GM12878 (cell line): ENCODE data around the gene LRRC26. TPM values are rescaled to one million over a fixed set of nuclear protein-coding genes. Genes with fewer than 3 reads are reported as not detected.

ENCODE experiments used
- ASH2L ChIP-seq: fragments of 300-600, 200-600 bp; sonication (generic); IDR thresholded peaks from 2 replicates; pipeline ENCODE4 v1.6.1; 2017; ENCODE audit warnings: low read depth, mild to moderate bottlenecking, borderline replicate concordance
- BCL11A ChIP-seq: IDR thresholded peaks from 2 replicates; pipeline ENCODE4 v1.6.1; 2011; ENCODE audit warnings: low read depth, low read length
- CEBPB ChIP-seq, 2 experiments: fragments of 150-350 bp in 1 of 2; IDR thresholded peaks; 2 replicates each; pipeline ENCODE4 v1.6.1; 2012 to 2014; ENCODE audit warnings: low read depth in 2 of 2, low read length in 2 of 2, borderline replicate concordance in 1 of 2, inconsistent platforms in 1 of 2
- DPF2 ChIP-seq: fragments of 450-650 bp; IDR thresholded peaks from 2 replicates; pipeline ENCODE4 v1.6.1; 2017; ENCODE audit warnings: mild to moderate bottlenecking
- ESRRA ChIP-seq: IDR thresholded peaks from 2 replicates; pipeline ENCODE4 v1.6.1; 2012; ENCODE audit warnings: mild to moderate bottlenecking, low read length, improper control_type of control experiment
- FOXM1 ChIP-seq: IDR thresholded peaks from 2 replicates; pipeline ENCODE4 v1.6.1; 2012; ENCODE audit warnings: low read depth, mild to moderate bottlenecking, inconsistent platforms, low read length, moderate library complexity
- HDAC6 ChIP-seq: fragments of 200-600 bp; sonication (generic); IDR thresholded peaks from one replicate; pipeline ENCODE4 v1.8.0; 2017; ENCODE audit warnings: antibody characterized with exemption; ENCODE audit not compliant: unreplicated experiment
- HDGF ChIP-seq: fragments of 450-650 bp; IDR thresholded peaks from 2 replicates; pipeline ENCODE4 v1.6.1; 2016; ENCODE audit warnings: antibody characterized with exemption
- JUNB ChIP-seq: IDR thresholded peaks from 2 replicates; pipeline ENCODE4 v1.6.1; 2016; ENCODE audit warnings: antibody characterized with exemption, mild to moderate bottlenecking
- MEF2B ChIP-seq: fragments of 450-650 bp; IDR thresholded peaks from 2 replicates; pipeline ENCODE4 v1.6.1; 2018; ENCODE audit warnings: mild to moderate bottlenecking, moderate library complexity; ENCODE audit not compliant: partially characterized antibody, poor library complexity, severe bottlenecking
- NBN ChIP-seq: fragments of 450-650 bp; IDR thresholded peaks from 2 replicates; pipeline ENCODE4 v1.6.1; 2016
- NFXL1 ChIP-seq: fragments of 450-650 bp; IDR thresholded peaks from 2 replicates; pipeline ENCODE4 v1.6.1; 2017; ENCODE audit warnings: antibody characterized with exemption, mild to moderate bottlenecking, borderline replicate concordance
- NFYA ChIP-seq: IDR thresholded peaks from 2 replicates; pipeline ENCODE4 v1.6.1; 2011; ENCODE audit warnings: low read depth, mild to moderate bottlenecking, low read length, improper control_type of control experiment, borderline replicate concordance
- NRF1 ChIP-seq: conservative IDR thresholded peaks from 2 replicates; pipeline ENCODE4 v1.6.1; 2011; ENCODE audit warnings: mild to moderate bottlenecking, low read depth, low read length, improper control_type of control experiment
- POLR2AphosphoS5 ChIP-seq: IDR thresholded peaks from 2 replicates; pipeline ENCODE4 v1.6.1; 2011; ENCODE audit warnings: mild to moderate bottlenecking, low read length, inconsistent platforms
- POU2F2 ChIP-seq: IDR thresholded peaks from 3 replicates; pipeline ENCODE4 v1.6.1; 2011; ENCODE audit warnings: low read depth, mild to moderate bottlenecking, low read length, borderline replicate concordance
- RCOR1 ChIP-seq: conservative IDR thresholded peaks from 2 replicates; pipeline ENCODE4 v1.6.1; 2012; ENCODE audit warnings: low read depth, low read length, improper control_type of control experiment
- RFX5 ChIP-seq: IDR thresholded peaks from 2 replicates; pipeline ENCODE4 v1.6.1; 2011; ENCODE audit warnings: low read depth, low read length, improper control_type of control experiment
- SMAD1 ChIP-seq: fragments of 450-650 bp; IDR thresholded peaks from 2 replicates; pipeline ENCODE4 v1.6.1; 2018; ENCODE audit warnings: mild to moderate bottlenecking, low read depth; ENCODE audit not compliant: partially characterized antibody
- SMAD5 ChIP-seq: IDR thresholded peaks from 2 replicates; pipeline ENCODE4 v1.6.1; 2016; ENCODE audit warnings: antibody characterized with exemption, low read depth
- SMARCA5 ChIP-seq: fragments of 450-650 bp; IDR thresholded peaks from 2 replicates; pipeline ENCODE4 v1.6.1; 2017; ENCODE audit warnings: mild to moderate bottlenecking
- SREBF1 ChIP-seq: IDR thresholded peaks from 2 replicates; pipeline ENCODE4 v1.6.1; 2012; ENCODE audit warnings: mild to moderate bottlenecking, low read length
- SREBF2 ChIP-seq: IDR thresholded peaks from 2 replicates; pipeline ENCODE4 v1.6.1; 2012; ENCODE audit warnings: mild to moderate bottlenecking, low read length
- TCF3 ChIP-seq: IDR thresholded peaks from 2 replicates; pipeline ENCODE4 v1.6.1; 2012; ENCODE audit warnings: low read depth, mild to moderate bottlenecking, low read length, borderline replicate concordance; ENCODE audit not compliant: insufficient read depth
- ZNF274 ChIP-seq: IDR thresholded peaks from one replicate; pipeline ENCODE4 v1.8.0; 2011; ENCODE audit not compliant: insufficient read length, insufficient read depth
- polyA plus RNA-seq, 11 experiments: library from polyadenylated mRNA; depleted of rRNA in 4 of 11; unstranded in 6 of 11; stranded (reverse) in 5 of 11; fragments of >200 nt; fragmentation: Nextera tagmentation in 4 of 11; fragmentation: Illumina TruSeq in 1 of 11; extraction: Ambion mirVana in 4 of 11; extraction: Trizol in 1 of 11; gene quantifications; 1 replicate in 1 of 11; 2 replicates in 10 of 11; pipeline versions ENCODE4 v1.2.1 to v1.2.3, GENCODE V29; 2011 to 2016; ENCODE audit warnings: inconsistent platforms in 2 of 11, missing spikeins in 2 of 11, low read depth in 1 of 11
- total RNA-seq, 4 experiments: library from RNA; depleted of rRNA in 3 of 4; stranded (reverse); fragments of >200 nt in 3 of 4; fragmentation: Illumina TruSeq in 1 of 4; extraction: Trizol in 1 of 4; gene quantifications; 2 replicates each; pipeline versions ENCODE4 v1.2.1 to v1.2.3, GENCODE V29; 2013 to 2021
- TF ChIP-seq, protein P1 (sequence below): IDR thresholded peaks from 2 replicates; pipeline ENCODE4 v1.6.1; 2011; ENCODE audit warnings: borderline replicate concordance, low read depth, mild to moderate bottlenecking, moderate library complexity, low read length; ENCODE audit not compliant: insufficient read depth, poor library complexity, severe bottlenecking
- TF ChIP-seq, protein P2 (sequence below): fragments of 450-650 bp; conservative IDR thresholded peaks from 2 replicates; pipeline ENCODE4 v1.6.1; 2017; ENCODE audit warnings: mild to moderate bottlenecking, moderate library complexity

LRRC26 gene
- total and polyA plus RNA-seq, 10 of the 15 experiments (the other 5 are each of a cell fraction or from before 2014, with no cell fraction given) = 0.29 to 0.91 (median 0.64) TPM; not detected in 5

DNA sequence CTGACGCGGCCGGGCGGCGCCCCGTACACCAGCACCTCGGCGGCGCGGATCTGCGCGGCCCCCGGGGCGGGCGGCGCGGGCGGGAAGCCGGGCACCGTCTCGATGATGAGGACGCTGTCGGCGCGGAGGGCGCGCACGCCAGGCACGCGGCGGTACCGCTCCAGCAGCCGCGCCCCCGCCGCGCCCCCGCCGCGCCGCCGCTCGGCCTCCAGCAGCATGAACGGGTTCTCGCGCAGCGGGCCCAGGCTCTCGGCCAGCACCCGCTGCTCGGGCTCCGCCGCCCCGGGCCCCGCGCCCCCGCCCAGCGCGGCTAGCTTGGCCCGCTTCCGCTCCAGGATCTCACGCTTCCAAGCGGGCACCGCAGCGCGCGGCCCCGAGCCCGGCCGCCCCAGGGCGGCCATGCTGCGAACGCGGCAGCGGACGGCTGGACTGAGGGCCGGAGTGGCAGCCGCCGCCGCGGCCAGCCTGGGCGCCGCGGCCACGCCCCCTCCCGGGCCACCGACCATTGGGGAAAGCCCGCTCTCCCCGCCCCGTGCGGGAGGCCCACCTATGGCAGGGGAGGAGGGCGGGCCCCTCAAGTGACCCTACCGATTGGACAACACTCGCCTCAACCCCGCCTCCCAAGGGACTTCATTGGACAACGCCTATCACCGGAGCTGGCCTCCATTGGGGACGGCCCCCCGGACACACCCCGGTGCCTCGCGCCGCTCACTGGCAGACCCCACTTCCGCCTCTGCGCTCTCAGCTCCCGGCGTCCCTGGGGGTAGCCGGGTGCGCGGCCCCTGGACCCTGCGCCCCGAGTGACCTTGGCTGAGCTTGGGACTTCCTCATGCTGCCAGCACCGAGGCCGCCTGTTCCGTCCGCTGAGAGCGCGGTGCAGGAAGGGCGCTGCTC lies 30.7 kb upstream of the LRRC26 start, which contains the start of gene TPRN (continued):
- TF ChIP-seq, protein P1, sequence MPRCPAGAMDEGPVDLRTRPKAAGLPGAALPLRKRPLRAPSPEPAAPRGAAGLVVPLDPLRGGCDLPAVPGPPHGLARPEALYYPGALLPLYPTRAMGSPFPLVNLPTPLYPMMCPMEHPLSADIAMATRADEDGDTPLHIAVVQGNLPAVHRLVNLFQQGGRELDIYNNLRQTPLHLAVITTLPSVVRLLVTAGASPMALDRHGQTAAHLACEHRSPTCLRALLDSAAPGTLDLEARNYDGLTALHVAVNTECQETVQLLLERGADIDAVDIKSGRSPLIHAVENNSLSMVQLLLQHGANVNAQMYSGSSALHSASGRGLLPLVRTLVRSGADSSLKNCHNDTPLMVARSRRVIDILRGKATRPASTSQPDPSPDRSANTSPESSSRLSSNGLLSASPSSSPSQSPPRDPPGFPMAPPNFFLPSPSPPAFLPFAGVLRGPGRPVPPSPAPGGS = no peak
- peak; percentile 77 for TF ChIP-seq DPF2
- TF ChIP-seq RCOR1 = no peak
- TF ChIP-seq POU2F2 = peak; percentile 12; the same call in 1 of the 3 replicates
- TF ChIP-seq MEF2B = peak; percentile 66
- no peak for TF ChIP-seq CEBPB (IDR thresholded peaks at IDR 0.05; ENCODE audit: borderline replicate concordance in 1 of 2, low read depth in 2 of 2, low read length in 2 of 2)
- TF ChIP-seq NBN = no peak
- TF ChIP-seq BCL11A = no peak
- TF ChIP-seq POLR2AphosphoS5 = peak; percentile 84; the same call in 1 of the 2 replicates
- TF ChIP-seq NFYA = no peak
- TF ChIP-seq NRF1 = peak; percentile 30; the same call in 1 of the 2 replicates
- no peak for TF ChIP-seq SREBF2
- TF ChIP-seq ZNF274 = no peak
- no peak for TF ChIP-seq HDAC6
- TF ChIP-seq SMAD1 = no peak
- TF ChIP-seq JUNB = no peak
- TF ChIP-seq NFXL1 = 0 out of 2 replicates have a peak, but pooled peaks have one; percentile 54
- TF ChIP-seq SREBF1 = no peak
- TF ChIP-seq ASH2L = no peak
- TF ChIP-seq, protein P2, sequence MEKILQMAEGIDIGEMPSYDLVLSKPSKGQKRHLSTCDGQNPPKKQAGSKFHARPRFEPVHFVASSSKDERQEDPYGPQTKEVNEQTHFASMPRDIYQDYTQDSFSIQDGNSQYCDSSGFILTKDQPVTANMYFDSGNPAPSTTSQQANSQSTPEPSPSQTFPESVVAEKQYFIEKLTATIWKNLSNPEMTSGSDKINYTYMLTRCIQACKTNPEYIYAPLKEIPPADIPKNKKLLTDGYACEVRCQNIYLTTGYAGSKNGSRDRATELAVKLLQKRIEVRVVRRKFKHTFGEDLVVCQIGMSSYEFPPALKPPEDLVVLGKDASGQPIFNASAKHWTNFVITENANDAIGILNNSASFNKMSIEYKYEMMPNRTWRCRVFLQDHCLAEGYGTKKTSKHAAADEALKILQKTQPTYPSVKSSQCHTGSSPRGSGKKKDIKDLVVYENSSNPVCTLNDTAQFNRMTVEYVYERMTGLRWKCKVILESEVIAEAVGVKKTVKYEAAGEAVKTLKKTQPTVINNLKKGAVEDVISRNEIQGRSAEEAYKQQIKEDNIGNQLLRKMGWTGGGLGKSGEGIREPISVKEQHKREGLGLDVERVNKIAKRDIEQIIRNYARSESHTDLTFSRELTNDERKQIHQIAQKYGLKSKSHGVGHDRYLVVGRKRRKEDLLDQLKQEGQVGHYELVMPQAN = peak; percentile 92
- TF ChIP-seq HDGF = peak; percentile 96
- TF ChIP-seq RFX5 = 0 out of 2 replicates have a peak, but pooled peaks have one; percentile 68
- TF ChIP-seq FOXM1 = no peak
- TF ChIP-seq SMARCA5 = peak; percentile 71; the same call in 1 of the 2 replicates
- peak; percentile 74 for TF ChIP-seq SMAD5
- TF ChIP-seq ESRRA = peak; percentile 94
- no peak for TF ChIP-seq TCF3
